Umbilical cord (tissue), 2 donors: Measurements from ENCODE around the gene OR4A5. TPM values are rescaled to one million over a fixed set of nuclear protein-coding genes. Genes with fewer than 3 reads are reported as not detected.
"Not testable (repeated sequence)": the region's sequence is repeated elsewhere in the genome, so short reads cannot be mapped to it uniquely, and the experiment has no call there.

Experiments used
- DNase-seq: peaks from one replicate; pipeline ENCODE4 v3.0.0-alpha.2; 2015; ENCODE audit warnings: low spot score
- total RNA-seq: library from RNA; depleted of rRNA; stranded (reverse); fragments of >200 nt; gene quantifications from one replicate; pipeline ENCODE4 v1.2.3, GENCODE V29; 2014; ENCODE audit warnings: low replicate concordance; ENCODE audit not compliant: insufficient read depth

OR4A5 gene, protein sequence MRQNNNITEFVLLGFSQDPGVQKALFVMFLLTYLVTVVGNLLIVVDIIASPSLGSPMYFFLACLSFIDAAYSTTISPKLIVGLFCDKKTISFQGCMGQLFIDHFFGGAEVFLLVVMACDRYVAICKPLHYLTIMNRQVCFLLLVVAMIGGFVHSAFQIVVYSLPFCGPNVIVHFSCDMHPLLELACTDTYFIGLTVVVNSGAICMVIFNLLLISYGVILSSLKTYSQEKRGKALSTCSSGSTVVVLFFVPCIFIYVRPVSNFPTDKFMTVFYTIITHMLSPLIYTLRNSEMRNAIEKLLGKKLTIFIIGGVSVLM
- not detected for total RNA-seq

DNA sequence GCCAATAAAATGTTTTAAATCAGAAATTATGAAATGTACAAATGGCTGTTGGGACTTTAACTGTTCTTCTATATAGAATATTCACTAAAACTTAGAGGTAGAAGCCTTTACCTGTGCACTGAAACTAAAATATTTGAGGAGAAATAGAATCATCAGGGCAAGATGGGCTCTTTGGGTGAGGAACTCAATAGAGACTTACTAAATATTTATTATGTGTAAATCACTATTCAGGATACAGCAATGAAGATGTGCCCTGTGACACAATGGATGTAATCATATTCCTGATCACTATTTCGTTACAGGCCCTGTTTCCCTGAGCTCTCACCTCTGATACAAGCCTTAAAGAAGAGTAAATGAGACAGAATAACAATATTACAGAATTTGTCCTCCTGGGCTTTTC is at the start of gene OR4A5:
OR4A5 (plus strand) TSS at position 301 of the 400 bp plus-strand sequence; CDS start at position 354, 53 bp downstream.
- not testable (repeated sequence) for DNase-seq

DNA sequence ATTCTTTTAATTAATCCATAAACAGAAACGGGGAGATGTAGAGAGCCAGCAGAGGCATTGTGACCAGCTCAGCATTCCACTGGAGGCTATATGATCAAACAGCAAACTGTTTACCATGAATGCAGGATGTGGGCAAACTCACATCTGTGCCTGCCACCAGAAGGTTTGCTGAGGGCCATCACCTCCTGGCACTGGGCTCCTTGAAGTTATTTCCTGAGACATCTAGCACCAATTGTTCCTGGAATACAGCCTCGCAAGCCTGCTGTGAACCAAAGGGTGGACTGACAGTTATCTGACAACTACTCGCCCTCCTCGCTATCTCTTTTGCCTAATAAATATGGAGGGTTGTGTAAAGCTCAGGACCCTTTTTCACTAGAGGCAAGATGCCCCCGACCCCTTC is 13.5 kb downstream of the OR4A5 start:
- DNase-seq: not testable (repeated sequence)

Other genes with a start within 250 kb of the OR4A5 start
- gene OR4C46, start 102.8 kb upstream of the OR4A5 start, total RNA-seq: 5.1 TPM